GM21723 (cell line): ENCODE results near the gene WFIKKN2.
"Not testable (repeated sequence)": the region's sequence is repeated elsewhere in the genome, so short reads cannot be mapped to it uniquely, and the experiment has no call there.

Experiments
- ATAC-seq: cut with Tn5 transposase; IDR thresholded peaks from one replicate; pipeline ENCODE4 v1.9.1; 2021; ENCODE audit warnings: mild to moderate bottlenecking, moderate library complexity; ENCODE audit not compliant: unreplicated experiment

The WFIKKN2 gene

DNA sequence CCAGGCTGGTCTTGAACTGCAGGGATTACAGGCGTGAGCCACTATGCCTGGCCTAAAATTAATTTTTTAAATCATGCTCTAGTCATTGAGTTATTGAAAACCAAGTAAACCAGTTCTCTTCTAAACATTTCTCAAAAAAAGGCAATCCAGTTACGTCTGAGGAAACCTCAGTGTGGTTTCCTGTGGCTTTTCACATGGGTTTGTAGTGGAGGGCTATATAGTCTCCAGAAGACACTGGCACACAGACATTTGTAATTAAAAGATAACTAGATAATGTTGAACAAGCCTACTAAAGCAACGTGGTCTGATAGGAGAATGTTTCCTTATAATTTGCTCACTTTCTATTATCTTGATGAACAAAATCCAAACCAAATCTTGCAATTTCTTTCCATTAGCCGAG is 36.0 kb downstream of the WFIKKN2 start:
- ATAC-seq = no peak

DNA sequence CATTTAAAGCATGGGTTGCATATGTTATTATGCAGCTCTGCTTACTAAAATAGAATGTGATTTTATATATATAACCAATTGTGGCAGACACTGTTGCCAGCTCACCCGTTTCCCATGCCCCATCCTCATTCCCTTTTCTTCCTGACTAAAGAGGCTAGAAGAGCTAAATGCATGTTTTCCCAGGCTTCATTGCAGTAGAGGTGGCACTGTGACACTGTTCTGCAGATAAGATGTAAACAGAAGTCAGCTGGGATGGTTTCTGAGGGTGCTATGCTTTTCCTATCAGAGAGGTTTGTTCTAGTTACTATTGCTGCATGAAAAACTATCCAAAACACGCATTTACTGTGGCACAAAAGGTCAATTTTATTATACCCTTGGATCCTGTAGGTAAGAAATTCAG is 36.5 kb downstream of the WFIKKN2 start:
- ATAC-seq = no peak

DNA sequence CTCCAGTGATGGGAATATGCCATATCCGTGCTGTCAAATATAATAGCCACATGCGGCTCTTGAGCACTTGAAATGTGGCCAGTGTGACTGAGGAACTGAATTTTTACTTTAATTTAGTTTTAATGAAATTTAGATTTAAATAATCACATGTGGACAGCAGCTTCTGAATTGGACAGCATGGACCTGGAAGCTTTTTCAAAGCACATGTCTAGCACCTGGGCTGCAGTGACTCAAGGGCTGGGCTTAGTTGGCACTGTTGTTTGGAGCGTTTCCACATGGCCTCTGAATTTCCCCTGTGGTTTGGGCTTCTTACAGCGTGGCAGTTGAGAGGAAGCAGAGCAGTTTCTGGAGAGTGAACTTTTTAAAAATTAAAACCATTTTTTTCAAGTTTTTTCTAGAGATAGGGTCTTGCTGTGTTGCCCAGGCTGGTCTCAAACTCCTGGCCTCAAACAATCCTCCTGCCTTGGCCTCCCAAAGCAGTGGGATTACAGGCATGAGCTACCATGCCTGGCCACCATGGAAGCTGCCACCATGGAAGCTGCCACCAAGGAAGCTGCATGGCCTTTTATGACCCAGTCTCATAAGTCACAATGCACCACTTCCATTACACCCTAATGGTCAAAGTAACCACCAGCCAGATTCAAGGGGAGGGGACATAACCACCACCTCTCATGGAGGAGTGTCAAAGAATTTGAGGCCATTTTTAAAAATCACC is 37.5 kb downstream of the WFIKKN2 start:
- no peak for ATAC-seq

DNA sequence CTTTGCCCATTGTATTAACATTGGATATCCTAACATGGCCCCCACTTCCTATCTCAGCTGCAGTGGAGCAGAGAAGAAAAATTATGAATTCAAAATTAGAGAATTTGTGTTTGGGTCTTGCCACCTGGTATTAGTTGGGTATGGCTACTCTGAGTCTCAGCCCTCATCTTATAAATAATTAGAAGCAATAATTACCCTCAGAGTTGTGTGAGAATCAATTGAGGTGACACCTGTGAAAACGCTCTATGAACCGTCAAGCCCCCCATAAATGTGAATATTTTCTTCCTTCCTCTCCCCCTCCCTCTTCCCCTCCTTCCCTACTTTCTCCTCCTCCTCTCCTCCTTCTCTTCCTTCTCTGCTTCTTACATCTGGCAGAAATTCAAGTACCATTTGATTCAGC is 39.7 kb downstream of the WFIKKN2 start:
- no peak for ATAC-seq

DNA sequence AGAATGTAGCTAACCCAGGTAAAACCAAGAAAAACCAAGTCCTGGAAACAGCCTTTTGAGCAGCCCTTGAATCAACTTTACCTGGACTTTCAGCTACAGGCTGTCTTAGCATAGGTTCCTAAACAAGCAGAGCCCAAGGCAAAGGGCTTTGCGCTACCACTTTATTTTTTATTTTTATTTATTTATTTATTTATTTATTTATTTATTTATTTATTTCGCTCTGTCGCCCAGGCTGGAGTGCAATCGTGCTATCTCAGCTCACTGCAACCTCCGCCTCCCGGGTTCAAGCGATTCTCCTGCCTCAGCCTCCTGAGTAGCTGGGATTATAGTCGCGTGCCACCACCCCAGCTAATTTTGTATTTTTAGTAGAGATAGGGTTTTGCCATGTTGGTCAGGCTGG is 41.7 kb downstream of the WFIKKN2 start:
- not testable (repeated sequence) for ATAC-seq

DNA sequence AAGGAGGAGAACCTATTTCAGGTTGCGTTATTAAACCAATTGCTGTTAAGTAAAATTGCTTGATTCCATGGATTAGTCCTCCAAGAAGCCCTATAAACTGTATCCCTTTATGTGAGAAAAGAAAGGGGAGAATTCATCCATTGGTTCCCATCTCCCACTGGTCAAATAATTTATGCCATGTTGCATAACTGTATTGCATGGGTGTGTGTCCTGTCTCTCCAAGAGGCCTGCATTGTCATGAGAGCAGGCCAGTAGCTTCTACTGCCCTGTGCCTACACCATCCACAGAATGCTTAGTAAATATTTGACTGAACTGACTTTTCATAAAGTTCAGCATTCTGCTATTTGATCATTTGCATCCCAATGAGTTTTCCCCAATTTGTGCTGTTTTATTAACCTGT is 42.5 kb downstream of the WFIKKN2 start:
- ATAC-seq = no peak

DNA sequence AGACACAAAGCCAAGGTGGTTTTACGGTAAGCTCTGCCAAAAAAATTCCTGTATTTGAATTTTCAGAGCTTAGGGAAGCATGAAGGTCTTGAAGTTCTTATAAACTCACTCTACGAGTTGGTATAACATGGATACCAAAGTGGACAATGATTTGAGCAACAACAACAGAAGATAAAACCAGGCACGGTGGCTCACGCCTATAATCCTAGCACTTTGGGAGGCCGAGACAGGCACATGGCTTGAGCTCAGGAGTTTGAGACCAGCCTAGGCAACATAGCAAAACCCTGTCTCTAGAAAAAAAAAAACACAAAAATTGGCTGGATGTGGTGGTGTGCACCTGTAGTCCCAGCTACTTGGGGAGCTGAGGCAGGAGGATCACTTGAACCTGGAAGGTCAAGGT is 43.7 kb downstream of the WFIKKN2 start:
- no peak for ATAC-seq

DNA sequence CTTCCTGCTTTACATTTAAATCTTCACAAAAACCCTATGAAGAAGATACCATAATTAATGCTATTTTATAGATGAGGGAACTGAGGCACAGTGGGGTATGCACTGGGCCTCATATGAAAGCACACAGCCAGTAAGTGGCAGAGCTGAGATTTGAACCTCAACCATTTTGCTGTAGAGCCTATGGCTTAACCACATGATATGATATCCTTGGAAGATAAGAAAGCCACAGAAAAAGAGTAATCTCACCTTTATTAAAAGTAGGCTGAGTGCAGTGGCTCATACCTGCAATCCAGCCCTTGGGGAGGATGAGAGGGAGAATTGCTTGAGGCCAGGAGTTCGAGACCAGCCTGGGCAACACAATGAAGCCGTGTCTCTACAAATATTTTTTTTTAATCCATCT is 45.8 kb downstream of the WFIKKN2 start:
- ATAC-seq = no peak

DNA sequence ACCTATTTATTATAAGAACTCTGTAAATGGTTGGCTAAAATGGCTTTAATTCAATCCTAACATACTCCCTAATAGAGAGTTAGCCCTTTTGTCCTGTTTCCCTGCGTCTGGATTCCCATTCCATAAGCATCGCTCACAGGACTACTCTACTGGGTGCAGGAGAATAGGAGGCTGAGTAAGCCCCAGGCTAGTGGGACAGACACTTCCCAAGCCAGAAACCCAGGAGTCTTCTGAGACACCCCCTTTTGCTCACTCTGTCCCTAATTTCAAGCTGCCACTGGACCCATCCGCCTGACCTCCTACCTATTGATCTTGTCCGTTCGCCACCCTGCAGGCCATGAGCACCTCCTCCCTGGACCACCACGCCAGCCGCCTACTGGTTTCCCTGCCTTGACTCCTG is 47.5 kb downstream of the WFIKKN2 start:
- ATAC-seq = no peak

DNA sequence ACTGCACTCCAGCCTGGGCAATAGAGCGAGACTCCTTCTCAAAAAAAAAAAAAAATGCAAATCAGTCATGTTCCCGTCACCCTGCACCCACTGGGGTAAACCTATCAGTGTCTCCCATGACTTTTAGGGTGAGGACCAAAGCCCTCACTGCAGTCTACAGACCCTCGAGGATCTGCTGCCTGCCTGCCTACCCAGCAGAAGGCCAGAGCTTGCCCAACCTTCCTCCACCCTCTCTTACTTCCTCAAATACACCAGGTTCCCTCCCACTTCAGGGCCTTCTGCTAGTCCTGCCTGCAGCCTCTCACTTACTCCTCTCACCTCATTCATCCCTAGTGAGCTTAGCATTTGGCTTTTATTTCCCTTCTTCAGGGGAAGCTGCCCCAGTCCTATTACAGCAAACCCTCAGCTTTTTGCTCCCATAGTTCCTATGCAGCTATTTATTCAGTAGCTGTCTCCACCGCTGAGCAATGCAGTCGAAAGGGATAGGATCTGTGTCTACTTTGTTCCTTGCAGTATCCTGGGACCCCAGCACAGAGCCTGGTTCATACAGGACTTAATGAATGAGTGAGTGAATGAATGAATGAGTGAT is 48.6 kb downstream of the WFIKKN2 start:
- no peak for ATAC-seq

DNA sequence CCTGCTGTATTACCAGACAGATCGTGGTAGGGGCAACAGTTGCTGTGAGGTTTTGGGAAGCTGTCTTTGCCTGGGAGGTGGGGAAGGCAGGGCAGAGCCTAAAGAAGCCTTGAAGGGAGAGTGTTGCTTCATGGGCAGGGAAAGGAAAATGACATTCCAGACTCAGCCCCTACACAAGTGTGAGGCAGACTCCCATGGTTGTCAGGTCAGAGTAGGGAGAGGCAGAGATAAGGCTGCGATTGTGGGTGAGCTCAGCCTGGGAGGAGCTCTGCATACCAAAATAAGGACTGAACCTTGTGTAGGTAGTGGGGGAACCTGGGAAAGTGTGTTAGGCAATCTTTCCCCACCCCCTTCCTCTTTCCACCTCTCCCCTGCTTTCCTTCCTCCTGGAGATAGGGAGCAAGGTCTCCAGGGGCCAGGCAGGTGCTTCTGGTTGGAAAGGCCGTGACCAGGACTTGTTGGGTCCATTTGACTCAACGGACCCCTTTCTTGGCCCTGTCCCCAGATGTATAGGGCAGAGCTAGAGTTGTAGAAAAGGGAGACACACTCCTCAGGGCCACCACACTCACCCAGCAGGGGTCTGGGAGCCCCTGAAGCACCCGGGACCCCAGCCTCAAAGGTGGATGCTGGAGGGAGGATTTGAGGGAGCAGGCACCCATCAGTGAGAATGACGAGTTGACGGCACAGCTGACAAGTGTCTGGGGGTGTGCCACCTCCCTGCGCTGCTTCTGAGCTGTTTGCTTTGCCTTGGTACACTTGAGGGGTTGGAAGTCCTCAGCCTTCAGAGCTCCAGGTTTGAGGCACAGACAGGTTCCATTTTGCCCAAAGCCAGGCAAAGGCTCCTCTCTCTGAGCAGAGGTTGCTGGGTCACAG is 49.3 kb downstream of the WFIKKN2 start:
- no peak for ATAC-seq

DNA sequence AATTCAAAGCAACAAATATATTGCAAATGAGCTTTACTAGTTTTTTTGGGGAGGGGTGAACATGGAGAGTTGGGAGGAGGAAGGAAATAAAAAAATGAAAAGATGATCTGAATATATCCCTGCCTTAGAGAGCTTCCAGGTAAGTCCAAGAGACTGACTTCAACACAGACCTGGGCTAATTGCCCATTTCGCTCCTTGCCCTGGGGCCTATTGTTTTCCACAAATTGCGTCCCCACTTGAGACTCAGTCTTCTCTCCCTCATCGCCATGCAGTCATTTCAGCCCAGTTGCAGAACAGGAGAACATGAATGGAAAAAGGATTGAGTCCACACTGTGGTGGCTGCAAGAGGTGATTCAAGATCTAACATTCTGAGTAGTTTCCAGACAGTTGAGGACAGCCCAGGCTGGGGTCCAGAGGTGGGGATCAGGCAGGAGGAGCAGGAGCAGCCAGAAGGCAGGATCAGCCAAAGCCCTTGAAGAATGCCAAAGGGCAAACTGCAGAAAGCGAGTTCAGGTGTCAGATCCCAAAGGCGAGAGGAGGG is 52.4 kb downstream of the WFIKKN2 start:
- no peak for ATAC-seq

DNA sequence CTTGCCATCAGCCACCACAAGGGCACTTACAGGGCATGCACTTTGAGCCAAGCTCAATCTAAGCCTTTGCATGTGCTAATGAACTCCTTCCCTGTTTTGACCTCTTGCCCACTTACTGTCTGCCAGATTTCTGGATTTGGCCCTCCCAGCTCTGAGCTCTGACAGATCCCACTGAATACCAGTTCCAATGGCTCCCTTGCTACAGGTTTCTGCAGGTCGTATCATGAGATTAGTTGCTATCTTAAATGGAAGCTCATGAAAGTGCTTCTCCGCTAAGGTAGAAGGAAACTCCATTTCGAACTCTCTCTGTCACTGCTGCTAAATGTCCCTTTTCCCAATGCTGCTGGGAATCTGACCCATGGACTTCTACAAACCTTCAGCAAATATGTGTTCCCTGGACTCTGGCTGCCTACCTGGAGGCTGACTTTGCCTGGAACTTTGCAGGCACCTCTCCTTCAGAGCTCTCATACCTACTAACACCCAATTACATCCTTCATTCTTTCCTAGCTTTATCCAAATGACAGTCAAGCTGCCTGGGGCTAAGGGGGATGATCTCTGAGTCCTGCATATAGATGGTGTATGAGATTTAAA is 54.2 kb downstream of the WFIKKN2 start:
- ATAC-seq = no peak

DNA sequence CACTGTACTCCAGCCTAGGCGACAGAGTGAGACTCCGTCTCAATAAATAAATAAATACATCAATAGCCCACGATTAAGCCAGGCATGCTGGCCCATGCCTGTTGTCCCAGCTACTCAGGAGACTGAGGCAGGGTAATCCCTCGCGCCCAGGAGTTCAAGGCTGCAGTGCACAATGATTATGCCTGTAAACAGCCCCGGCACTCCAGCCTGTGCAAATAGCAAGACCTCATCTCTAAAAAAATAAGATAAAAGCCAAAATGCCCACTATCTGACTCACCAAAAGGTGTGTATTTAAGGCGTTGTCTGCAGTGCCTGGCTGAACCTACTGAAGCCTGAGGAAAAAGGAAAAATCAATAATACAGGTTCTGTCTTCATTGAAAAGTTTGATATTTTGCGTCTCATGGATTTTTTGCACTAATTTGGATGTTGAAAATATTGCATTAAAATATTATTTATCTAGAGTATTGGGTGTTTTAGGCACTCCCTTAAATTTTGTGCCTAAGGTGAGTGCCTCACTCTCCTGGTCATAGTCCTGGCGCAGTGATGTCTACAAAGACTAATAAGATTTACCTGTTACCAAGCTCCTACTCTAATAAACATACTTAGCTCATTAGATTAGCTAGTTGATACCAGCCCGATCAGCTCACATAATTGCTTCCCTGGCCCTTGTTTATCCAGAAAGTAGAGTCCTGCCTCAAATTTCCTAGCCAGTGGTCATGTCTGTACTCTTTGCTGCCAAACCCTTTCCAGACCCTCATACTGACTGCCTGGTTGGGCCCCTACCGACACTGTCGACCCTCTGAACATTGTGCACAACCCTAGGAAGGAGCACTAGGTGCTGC is 55.5 kb downstream of the WFIKKN2 start:
- ATAC-seq = no peak

DNA sequence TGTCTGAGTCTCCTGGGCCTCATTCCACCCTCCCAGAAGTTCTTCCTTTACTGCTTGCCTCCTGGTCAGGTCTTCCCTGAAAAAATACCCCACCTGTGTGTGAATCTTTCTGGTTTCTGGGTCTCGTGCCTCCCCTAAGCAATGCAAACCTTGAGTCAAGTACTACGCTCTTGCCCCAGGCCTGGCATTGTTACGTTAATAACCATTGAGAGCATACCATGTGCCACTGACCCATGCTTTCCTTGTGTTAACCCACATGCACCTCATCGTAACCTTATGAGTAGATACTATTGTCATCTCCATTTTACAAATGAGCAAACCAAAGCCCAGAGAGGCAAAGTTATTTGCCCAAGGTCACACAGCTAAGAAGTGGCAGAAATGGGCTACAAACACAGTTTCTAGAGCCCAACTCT is 56.2 kb downstream of the WFIKKN2 start:
- ATAC-seq = no peak
